ENCODE data around the gene IFT80. TPM values are rescaled to one million over a fixed set of nuclear protein-coding genes. Genes with fewer than 3 reads are reported as not detected.

IFT80 gene
- total RNA-seq, 6 experiments from 2014 or later, result 6.7 to 13.7 (median 8.5) TPM

DNA sequence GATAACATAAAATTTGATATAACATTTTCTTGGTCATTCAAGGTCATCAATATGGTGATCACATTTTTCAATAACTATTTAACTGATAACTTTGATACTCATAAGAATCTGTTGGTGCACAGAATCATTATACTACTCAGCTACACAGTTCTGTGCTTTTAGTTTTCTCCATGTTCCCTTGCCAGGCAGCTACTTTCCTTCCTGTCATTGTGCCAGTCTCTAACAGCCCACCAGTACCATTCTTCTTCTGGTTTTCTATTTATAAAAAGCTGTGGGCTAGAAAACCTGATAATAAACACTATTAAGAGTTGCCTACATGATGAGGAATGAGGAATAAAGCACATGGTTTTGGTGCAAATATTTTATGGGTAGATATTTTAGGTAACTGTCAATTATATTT is 96.2 kb downstream of the IFT80 start:
- TF ChIP-seq, protein P1, sequence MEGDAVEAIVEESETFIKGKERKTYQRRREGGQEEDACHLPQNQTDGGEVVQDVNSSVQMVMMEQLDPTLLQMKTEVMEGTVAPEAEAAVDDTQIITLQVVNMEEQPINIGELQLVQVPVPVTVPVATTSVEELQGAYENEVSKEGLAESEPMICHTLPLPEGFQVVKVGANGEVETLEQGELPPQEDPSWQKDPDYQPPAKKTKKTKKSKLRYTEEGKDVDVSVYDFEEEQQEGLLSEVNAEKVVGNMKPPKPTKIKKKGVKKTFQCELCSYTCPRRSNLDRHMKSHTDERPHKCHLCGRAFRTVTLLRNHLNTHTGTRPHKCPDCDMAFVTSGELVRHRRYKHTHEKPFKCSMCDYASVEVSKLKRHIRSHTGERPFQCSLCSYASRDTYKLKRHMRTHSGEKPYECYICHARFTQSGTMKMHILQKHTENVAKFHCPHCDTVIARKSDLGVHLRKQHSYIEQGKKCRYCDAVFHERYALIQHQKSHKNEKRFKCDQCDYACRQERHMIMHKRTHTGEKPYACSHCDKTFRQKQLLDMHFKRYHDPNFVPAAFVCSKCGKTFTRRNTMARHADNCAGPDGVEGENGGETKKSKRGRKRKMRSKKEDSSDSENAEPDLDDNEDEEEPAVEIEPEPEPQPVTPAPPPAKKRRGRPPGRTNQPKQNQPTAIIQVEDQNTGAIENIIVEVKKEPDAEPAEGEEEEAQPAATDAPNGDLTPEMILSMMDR (IDR thresholded peaks at IDR 0.05), result no peak
- no peak for TF ChIP-seq POLR2A (IDR thresholded peaks at IDR 0.05)
- Histone ChIP-seq H3K27me3 (no peaks in the 10 kb centered on the region), H3K4me1 (no peaks in the 10 kb centered on the region), H3K4me3 (no peak overlapping the region), H3K9me3 (no peaks in the 10 kb centered on the region), H3K27ac (no peak overlapping the region), H3K36me3 (no peaks in the 10 kb centered on the region)
- DNase-seq, result no peak
- intact Hi-C loops (cut with DNase I), result no loop called here
- no peak for ATAC-seq

DNA sequence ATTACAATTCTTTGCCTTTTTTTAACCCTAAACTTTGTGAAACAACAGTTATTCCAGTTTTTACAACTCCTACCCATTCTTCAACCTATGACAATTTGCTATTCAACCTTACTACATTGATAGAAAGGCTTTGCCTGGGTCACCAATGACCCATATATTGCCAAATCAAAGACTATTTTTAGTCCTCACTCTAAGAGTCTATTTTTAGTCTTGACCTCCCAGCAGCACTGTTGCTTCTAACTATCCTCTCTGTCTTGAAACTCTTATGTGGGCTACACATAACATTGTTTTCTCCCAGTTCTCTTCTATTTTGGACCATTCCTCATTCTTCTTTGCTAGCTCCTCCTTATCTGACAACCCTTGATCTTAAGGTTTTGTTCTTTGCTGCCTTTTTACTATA is 102.4 kb downstream of the IFT80 start:
- Histone ChIP-seq H3K27ac (no peak overlapping the region), H3K27me3 (no peaks in the 10 kb centered on the region), H3K4me1 (peaks cover 0 to 15% (median 6%) of the 10 kb centered on the region in 4 donors), H3K9me3 (no peaks in the 10 kb centered on the region), H3K36me3 (no peaks in the 10 kb centered on the region), H3K4me3 (no peak overlapping the region)
- TF ChIP-seq, protein P1 (IDR thresholded peaks at IDR 0.05), result no peak
- no peak for TF ChIP-seq POLR2A (IDR thresholded peaks at IDR 0.05)
- intact Hi-C loops (cut with DNase I), result no loop called here
- ATAC-seq (peak; percentile 81 to 96 (median 93)), DNase-seq (no peak)

DNA sequence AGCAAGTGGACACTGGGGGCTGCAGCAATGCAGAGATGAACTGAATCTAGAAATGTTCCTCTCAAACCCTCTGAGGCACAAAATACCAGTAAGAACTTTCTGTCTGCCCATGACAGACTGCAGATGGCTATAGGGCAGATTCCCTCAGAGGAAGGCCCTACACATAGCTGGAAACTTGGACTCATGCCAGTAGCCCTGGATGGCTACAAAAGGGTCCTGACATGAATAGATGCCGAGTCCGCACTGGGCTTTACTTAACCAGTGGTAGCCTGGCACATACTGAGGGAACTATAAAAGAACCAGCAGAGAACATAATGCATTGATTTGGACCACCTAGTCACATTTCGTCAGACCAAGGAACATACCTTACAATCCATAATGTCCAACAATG is 107.1 kb downstream of the IFT80 start:
- peak overlapping the region in 2 of 3 donors; percentile 60 to 89 for H3K27ac ChIP-seq
- H3K36me3 ChIP-seq, result no peaks in the 10 kb centered on the region
- TF ChIP-seq, protein P1 (IDR thresholded peaks at IDR 0.05), result no peak
- no peak for TF ChIP-seq POLR2A (IDR thresholded peaks at IDR 0.05)
- H3K4me3 ChIP-seq, result no peak overlapping the region
- intact Hi-C loops (cut with DNase I), result no loop called here
- DNase-seq (no peak), ATAC-seq (no peak)
- no peaks in the 10 kb centered on the region for H3K27me3 ChIP-seq
- H3K4me1 ChIP-seq, result peaks cover 0 to 22% (median 9%) of the 10 kb centered on the region in 4 donors
- no peaks in the 10 kb centered on the region for H3K9me3 ChIP-seq
- 90% methylated on average over 1 of the region's 3 CpGs for WGBS (ENCODE audit: insufficient coverage, low coverage, low lambda C conversion rate, missing lambda C conversion rate)

DNA sequence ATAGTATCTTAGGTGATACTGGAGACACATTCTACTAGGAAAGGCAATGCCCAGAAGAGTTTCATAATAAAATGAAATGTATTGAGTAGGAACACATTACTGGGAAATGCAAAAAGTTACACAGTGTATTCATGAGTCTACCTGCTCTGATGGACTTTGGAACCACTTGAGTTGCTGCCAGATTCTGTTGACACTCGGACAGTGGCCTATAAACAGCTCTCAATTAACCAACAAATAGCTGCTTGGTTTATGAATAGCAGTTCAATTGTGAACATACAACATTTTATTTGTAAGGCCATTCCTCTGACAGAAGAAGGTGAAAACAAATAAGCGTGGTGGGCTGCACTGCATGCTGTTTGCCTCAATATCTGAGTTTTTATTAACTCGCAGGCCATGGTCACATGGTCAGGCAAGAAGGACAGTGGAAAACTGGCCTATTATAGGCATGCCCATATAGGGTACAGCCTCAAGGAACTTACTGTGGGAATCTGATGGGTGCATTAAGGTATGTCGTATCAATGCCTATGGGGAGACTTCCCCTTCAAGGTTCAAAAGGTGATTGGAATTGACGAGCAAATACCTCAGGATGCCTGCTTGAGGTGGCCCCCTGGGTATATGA is 107.6 kb downstream of the IFT80 start:
- TF ChIP-seq, protein P1 (IDR thresholded peaks at IDR 0.05), result no peak
- TF ChIP-seq POLR2A (IDR thresholded peaks at IDR 0.05), result no peak
- H3K27me3 ChIP-seq, result no peaks in the 10 kb centered on the region
- peak; percentile 40 to 88 (median 61) for DNase-seq
- H3K9me3 ChIP-seq, result no peaks in the 10 kb centered on the region
- peak overlapping the region; percentile 60 to 89 (median 66) for H3K27ac ChIP-seq
- no peak overlapping the region for H3K4me3 ChIP-seq
- H3K4me1 ChIP-seq, result peaks cover 0 to 17% (median 7%) of the 10 kb centered on the region in 4 donors
- ATAC-seq, result peak; percentile 93 to 95 (median 94)
- WGBS (ENCODE audit: insufficient coverage, low coverage, low lambda C conversion rate, missing lambda C conversion rate), result 63% methylated on average over 5 of the region's 5 CpGs
- intact Hi-C loops (cut with DNase I), result no loop called here
- no peaks in the 10 kb centered on the region for H3K36me3 ChIP-seq

DNA sequence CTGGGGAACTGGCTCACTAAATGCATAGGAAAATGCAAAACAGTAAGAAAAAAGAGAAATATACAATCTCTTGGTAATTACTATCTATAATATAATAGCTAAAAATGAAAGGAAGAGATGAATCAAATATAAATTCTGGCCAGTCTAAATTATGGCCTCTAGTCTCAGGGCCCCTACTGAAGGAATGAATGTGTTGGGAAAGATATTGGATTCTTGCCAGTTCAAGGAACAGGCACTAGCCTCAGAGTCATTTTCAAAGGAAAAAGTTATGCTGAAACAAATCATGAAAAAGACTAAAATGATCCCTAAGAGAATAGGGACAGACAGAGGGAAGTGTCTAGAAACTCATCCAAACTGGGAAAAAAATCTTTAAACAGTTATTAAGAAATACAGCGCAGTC is 111.4 kb downstream of the IFT80 start:
- Histone ChIP-seq H3K4me3 (no peak overlapping the region), H3K36me3 (no peaks in the 10 kb centered on the region), H3K4me1 (peaks cover 0 to 14% (median 5%) of the 10 kb centered on the region in 4 donors), H3K9me3 (no peaks in the 10 kb centered on the region), H3K27ac (no peak overlapping the region), H3K27me3 (no peaks in the 10 kb centered on the region)
- no peak for ATAC-seq
- no peak for TF ChIP-seq POLR2A (IDR thresholded peaks at IDR 0.05)
- TF ChIP-seq, protein P1 (IDR thresholded peaks at IDR 0.05), result no peak
- WGBS (ENCODE audit: insufficient coverage, low coverage, low lambda C conversion rate, missing lambda C conversion rate), result no CpG with 5 or more reads among the region's 1 CpG
- intact Hi-C loops (cut with DNase I), result no loop called here
- no peak for DNase-seq
